Activated naive CD4-positive, alpha-beta T cell treated with anti-CD3 and anti-CD28 coated beads, Interleukin-2, amount 10 ng/mL, durations not matched to agents 7 days and 5 days (primary cell): Measurements from ENCODE around the gene CHPF.

ENCODE experiments used
- CTCF ChIA-PET: fragments of 350-600 bp; sonication (Branson Sonifier 250); formaldehyde crosslinking; loops from one replicate; lab custom pipeline; 2021; ENCODE audit warnings: antibody characterized with exemption; lab: Charles Lee
- DNase-seq: peaks from one replicate; pipeline ENCODE4 v3.0.0-alpha.2; 2020
- H3K27ac Mint-ChIP-seq: one replicate; pipeline ENCODE4 v1.8.0; 2021; ENCODE audit warnings: mild to moderate bottlenecking, moderate library complexity, mixed read lengths
- H3K27me3 Mint-ChIP-seq: one replicate; pipeline ENCODE4 v1.8.0; 2021; ENCODE audit warnings: mild to moderate bottlenecking, mixed read lengths
- H3K36me3 Mint-ChIP-seq: one replicate; pipeline ENCODE4 v1.8.0; 2021; ENCODE audit warnings: mixed read lengths
- H3K4me1 Mint-ChIP-seq: one replicate; pipeline ENCODE4 v1.8.0; 2021; ENCODE audit warnings: mixed read lengths
- H3K4me3 Mint-ChIP-seq: one replicate; pipeline ENCODE4 v1.8.0; 2021; ENCODE audit warnings: mild to moderate bottlenecking, moderate library complexity, mixed read lengths
- H3K9me3 Mint-ChIP-seq: one replicate; pipeline ENCODE4 v1.8.0; 2021; ENCODE audit warnings: mixed read lengths

Gene CHPF

DNA sequence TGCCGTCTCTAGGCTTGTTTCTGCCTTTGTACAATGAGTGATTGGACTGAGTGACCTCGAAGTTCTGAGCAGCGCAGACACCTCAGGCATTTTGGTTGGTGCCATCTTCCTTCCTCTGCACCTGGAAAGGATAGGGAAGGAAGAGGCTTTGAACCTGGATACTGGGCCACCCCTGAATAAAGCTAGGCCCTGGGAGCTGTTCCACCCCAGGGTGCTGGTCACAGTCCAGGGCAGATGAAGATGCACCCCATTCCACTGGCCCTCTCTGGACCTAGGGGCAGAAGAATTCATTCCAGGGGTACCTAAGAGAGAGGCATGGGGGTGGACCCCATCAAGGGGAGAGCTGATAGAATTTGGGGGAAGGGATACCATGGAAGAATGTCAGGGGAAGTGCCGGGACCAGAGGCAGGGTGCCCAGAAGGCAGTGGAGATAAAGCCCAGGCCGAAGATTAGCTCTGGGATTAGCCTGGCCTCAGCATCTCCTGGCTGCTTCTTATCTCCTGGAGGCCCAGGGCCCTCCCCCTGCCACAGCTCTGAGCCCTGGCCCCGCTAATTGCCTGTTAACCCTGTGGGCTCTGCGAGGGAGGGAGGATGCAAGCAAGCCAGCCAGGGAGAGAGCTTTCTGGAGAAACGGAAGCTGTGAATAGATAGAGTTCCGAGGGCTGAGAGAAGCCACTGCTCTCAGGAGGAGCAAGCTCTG lies 17.9 kb downstream of the CHPF start:
- H3K4me3 Mint-ChIP-seq, result no peak overlapping the region
- DNase-seq, result no peak
- CTCF ChIA-PET, result interaction anchor here (0.6 to 10.9 kb wide), 7 partner anchors 16 to 123 kb away, joined by 3 to 131 read pairs (median 9); partner anchors contain the start of gene GMPPA

DNA sequence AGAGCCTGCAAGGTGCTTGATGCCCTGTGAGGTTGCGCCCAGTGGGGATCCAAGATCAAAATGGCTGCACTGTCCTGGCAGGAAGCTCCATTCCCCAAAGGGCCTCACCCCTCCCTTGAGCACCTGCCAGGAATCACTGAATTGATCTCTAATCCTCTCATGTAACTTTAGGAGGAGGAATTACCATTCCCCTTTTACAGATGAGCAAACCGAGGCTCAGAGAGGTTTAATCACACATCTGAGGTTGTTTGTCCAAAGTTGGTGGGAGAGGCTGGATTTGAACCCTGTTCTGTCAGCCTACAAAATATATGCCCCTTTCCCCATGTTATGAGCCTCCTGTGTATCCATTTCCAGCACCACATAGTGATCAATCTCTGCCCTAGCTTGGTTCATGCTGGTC lies 18.8 kb downstream of the CHPF start:
- H3K27ac Mint-ChIP-seq, result no peak overlapping the region
- no peaks in the 10 kb centered on the region for H3K9me3 Mint-ChIP-seq
- no peaks in the 10 kb centered on the region for H3K36me3 Mint-ChIP-seq
- H3K4me3 Mint-ChIP-seq, result no peak overlapping the region
- CTCF ChIA-PET, result interaction anchor here (1.0 to 10.9 kb wide), 6 partner anchors 14 to 122 kb away, joined by 3 to 131 read pairs (median 6); partner anchors contain the start of gene GMPPA
- no peak for DNase-seq
- peaks cover 100% of the 10 kb centered on the region for H3K27me3 Mint-ChIP-seq
- H3K4me1 Mint-ChIP-seq, result peaks cover 2% of the 10 kb centered on the region

More for the DNA sequence above, 17.9 kb downstream of the CHPF start:
- peaks cover 100% of the 10 kb centered on the region for H3K27me3 Mint-ChIP-seq
- H3K27ac Mint-ChIP-seq, result no peak overlapping the region
- no peaks in the 10 kb centered on the region for H3K9me3 Mint-ChIP-seq
- H3K36me3 Mint-ChIP-seq, result no peaks in the 10 kb centered on the region
- H3K4me1 Mint-ChIP-seq, result peaks cover 2% of the 10 kb centered on the region

DNA sequence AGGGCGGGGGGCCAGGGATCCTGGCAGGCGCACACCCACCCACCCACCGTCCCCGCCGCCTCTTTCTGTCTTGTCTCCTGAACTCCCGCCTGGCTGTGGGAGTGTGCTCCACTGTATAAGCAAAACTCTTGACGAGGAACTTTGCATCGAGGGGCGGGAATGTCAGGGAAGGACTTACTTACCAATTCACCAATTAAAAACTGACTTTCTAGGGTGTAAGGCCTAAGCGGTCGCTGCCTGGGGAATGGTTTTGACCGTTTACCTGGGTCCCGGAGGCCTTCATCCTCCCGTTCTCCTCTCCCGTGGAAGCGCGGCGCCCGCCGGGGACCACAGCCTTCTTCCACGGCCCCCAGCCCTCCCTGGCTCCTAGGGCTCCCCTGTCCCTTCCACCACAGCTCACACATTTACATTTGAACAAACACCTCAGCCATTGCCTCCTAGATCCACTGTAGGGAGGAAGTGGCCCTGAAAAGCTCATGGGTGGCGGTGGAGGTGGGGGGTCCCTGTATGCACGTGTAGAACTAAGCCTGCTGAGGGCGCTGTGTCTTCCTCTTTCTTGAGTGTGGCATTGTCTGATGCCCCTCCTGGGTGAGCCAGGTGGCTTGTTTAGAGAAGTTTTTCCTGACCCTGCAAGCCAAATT lies 20.5 kb downstream of the CHPF start:
- no peak for DNase-seq
- H3K4me1 Mint-ChIP-seq, result peaks cover 2% of the 10 kb centered on the region
- peaks cover 96% of the 10 kb centered on the region for H3K27me3 Mint-ChIP-seq
- no peak overlapping the region for H3K4me3 Mint-ChIP-seq
- no peaks in the 10 kb centered on the region for H3K36me3 Mint-ChIP-seq
- H3K9me3 Mint-ChIP-seq, result no peaks in the 10 kb centered on the region
- CTCF ChIA-PET, result interaction anchor here (0.6 to 10.9 kb wide), 3 partner anchors 18 to 121 kb away, joined by 3 to 126 read pairs (median 3); no protein-coding TSS in a partner anchor
- no peak overlapping the region for H3K27ac Mint-ChIP-seq

DNA sequence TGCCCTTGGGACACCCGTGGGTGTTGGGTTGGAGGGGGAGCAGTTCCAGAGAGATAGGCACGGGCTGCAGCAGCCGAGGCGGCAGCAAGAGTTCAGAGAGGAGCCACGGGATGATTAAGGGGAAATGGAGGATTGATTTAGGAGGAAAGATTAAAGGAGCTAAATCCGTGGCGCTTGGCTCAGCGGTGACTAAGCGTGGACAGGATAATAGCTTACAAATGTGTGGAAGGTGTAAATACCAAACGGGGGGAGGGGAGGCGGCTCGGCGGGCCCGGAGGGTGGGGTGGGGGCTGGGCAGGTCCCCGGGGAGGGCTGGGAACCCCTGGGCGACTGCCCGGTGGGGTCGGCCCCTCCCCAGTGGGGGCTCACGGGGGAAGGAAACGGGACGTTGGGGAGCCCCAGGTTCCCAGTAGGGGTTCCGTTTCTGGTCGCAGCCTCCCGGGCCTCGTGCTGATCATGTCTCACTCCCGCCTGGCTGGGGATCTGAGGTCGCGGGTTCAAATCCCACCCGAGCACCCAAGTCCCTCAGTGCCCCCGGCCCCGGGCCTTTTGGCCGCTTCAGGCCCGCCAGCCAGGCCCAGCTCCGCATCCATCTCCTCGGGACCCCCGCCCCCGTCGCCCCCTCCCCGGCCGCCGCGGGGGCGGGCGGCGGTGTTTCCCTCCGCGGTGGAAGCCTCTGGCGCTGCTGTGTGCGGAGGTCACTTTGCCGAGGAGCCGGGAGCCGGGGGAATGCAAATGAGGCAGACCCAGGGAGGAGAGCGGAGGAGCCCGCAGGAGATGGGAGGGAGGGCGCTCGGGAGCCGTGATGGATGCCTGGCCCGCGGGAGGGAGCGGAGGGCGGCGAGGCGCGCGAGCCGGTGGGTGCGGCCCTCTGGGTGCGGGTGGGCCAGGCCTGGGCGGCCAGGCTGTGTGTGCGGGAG lies 21.2 kb downstream of the CHPF start:
- Mint-ChIP-seq H3K4me3 (no peak overlapping the region), H3K9me3 (no peaks in the 10 kb centered on the region), H3K27me3 (peaks cover 96% of the 10 kb centered on the region), H3K36me3 (no peaks in the 10 kb centered on the region), H3K27ac (no peak overlapping the region), H3K4me1 (peaks cover 2% of the 10 kb centered on the region)
- DNase-seq, result no peak
- CTCF ChIA-PET, result interaction anchor here (1.0 to 10.9 kb wide), 2 partner anchors 11 to 120 kb away, joined by 3 to 126 read pairs; no protein-coding TSS in a partner anchor

DNA sequence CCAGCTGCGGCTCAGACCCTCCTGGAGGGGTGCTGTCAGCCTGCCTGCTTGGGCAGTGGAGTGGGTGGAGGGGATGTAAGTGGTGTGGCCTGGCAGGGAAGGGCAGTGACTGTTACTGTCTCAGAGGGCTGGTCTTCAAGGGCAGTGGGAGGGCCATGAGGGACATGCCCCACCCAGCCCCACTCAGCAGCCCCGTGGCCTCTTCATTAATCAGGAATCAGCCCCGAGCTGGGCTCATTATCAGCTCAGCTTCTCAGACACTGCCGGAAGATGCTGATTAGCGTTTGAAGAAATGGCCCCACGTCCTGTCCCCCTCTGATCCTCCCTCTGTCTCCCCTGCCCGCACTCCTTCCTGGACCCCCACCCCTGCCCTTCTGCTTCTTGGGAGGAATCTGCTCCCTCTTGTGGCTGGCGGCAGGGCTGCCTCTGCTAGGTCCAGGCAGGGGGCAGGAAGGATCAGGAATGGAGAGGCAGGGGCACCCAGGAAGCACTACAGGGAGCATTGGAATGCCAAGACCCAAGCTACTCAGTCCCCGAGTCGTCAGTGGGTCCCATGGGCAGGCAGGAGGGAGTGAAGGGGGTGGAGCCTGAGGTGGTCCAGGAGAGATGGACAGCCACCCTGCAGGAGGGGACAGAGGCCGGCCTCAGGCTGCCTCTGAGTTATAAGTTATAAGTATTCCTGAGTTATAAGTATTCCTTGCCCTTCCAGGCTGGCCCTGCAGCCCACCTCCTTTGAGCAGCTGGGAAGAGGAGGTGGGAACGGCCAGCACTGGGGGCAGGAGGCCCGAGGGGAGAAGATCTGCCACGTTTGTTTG lies 22.3 kb downstream of the CHPF start:
- DNase-seq, result no peak
- H3K27me3 Mint-ChIP-seq, result peaks cover 96% of the 10 kb centered on the region
- H3K9me3 Mint-ChIP-seq, result no peaks in the 10 kb centered on the region
- peaks cover 2% of the 10 kb centered on the region for H3K4me1 Mint-ChIP-seq
- CTCF ChIA-PET, result interaction anchor here (1.0 to 3.1 kb wide), 7 partner anchors 9 to 118 kb away, joined by 3 to 25 read pairs (median 7); no protein-coding TSS in a partner anchor
- no peaks in the 10 kb centered on the region for H3K36me3 Mint-ChIP-seq
- no peak overlapping the region for H3K27ac Mint-ChIP-seq
- H3K4me3 Mint-ChIP-seq, result no peak overlapping the region

DNA sequence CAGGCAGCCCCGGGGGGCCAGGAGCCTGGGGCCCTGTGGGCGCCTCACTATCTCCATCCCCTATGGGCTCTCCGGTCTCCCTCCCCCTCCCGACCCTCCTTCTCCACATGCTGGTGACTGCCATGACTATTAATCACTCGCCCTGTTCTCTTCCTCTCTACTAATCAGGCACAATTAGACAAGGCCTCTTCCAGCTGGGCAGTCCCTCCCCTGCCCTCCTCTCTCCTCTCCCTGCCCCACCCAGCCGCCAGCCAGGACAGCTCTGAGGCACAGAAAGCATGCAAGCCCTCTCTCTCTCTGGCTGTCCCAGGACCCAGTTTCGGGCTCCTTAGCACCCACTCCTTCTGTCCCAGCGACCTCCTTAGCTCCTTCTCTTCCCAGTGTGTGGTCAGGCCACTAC lies 23.5 kb downstream of the CHPF start:
- Mint-ChIP-seq H3K4me1 (peaks cover 2% of the 10 kb centered on the region), H3K4me3 (no peak overlapping the region)

DNA sequence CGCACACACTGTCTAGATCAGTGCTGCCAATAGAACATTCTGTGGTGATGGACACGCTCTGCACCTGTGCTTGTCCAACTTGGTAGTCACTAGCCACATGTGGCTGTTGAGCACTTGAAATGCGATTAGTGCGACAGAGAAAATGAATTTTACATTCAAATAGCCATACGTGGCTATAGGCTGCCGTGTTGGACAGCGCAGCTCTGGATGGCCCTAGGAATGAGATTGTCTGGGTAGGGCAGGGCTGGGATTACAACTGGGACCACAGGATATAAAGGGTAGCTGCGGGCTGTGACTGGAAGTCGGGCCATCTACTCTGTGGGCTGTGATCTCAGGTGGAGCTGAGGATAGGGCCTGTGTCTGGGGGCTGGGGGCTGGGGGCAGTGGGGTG lies 24.1 kb downstream of the CHPF start:
- H3K4me1 Mint-ChIP-seq, result peaks cover 2% of the 10 kb centered on the region
- H3K9me3 Mint-ChIP-seq, result no peaks in the 10 kb centered on the region
- DNase-seq, result no peak
- no peak overlapping the region for H3K4me3 Mint-ChIP-seq
- peaks cover 96% of the 10 kb centered on the region for H3K27me3 Mint-ChIP-seq
- H3K27ac Mint-ChIP-seq, result no peak overlapping the region
- CTCF ChIA-PET, result interaction anchor here (0.9 to 3.1 kb wide), 6 partner anchors 10 to 44 kb away, joined by 3 to 25 read pairs (median 7); a partner anchor contains a TSS
- H3K36me3 Mint-ChIP-seq, result no peaks in the 10 kb centered on the region

More for the DNA sequence above, 23.5 kb downstream of the CHPF start:
- Mint-ChIP-seq H3K36me3 (no peaks in the 10 kb centered on the region), H3K27me3 (peaks cover 96% of the 10 kb centered on the region), H3K27ac (no peak overlapping the region), H3K9me3 (no peaks in the 10 kb centered on the region)
- CTCF ChIA-PET, result interaction anchor here (1.1 to 3.1 kb wide), 6 partner anchors 10 to 117 kb away, joined by 5 to 25 read pairs (median 8); no protein-coding TSS in a partner anchor
- no peak for DNase-seq

DNA sequence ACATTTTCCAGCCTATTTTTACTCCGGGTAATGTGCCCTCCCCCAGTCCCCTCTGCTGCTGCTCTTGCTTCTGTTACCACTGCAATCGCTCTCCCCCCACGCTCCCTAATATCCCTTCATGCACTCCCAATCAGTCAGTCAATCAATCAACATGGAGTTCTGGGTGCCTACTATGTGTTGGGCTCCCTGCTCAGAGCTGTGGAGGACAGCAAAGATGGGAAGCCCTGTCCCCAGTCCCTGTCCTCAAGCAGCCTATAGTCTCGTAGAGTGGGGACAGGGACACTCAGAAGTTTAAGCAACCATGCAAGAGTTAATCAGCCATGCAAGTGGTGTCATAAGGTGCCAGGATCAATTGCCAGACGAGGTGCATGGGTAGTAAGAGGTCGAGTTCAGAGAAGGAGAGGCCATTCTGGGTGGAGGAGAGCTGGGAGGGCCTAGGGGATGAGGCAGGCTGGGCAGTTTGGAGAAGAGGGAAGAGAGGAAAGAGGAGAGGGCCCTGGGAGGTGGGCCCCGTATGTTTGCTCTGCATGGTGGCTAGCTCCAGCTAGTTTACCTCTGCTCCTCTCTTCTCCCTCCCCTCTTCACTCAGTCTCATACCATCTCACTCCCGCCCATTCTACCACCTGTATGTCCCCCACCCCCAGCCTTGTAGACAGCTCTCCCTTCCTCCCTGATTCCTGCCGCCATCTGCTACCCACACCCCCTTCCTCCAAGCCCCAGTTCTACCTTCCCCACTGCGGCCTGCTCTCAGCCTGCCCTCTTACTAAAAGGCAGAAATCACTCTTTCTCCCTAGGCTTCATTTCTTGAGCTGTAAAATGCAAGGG lies 25.4 kb downstream of the CHPF start:
- H3K27me3 Mint-ChIP-seq, result peaks cover 96% of the 10 kb centered on the region
- H3K9me3 Mint-ChIP-seq, result no peaks in the 10 kb centered on the region
- no peaks in the 10 kb centered on the region for H3K36me3 Mint-ChIP-seq
- H3K4me1 Mint-ChIP-seq, result peaks cover 6% of the 10 kb centered on the region
- H3K27ac Mint-ChIP-seq, result no peak overlapping the region
- CTCF ChIA-PET, result interaction anchor here (1.2 to 3.1 kb wide), 4 partner anchors 9 to 25 kb away, joined by 3 to 25 read pairs (median 6); a partner anchor contains a TSS
- no peak for DNase-seq
- no peak overlapping the region for H3K4me3 Mint-ChIP-seq

DNA sequence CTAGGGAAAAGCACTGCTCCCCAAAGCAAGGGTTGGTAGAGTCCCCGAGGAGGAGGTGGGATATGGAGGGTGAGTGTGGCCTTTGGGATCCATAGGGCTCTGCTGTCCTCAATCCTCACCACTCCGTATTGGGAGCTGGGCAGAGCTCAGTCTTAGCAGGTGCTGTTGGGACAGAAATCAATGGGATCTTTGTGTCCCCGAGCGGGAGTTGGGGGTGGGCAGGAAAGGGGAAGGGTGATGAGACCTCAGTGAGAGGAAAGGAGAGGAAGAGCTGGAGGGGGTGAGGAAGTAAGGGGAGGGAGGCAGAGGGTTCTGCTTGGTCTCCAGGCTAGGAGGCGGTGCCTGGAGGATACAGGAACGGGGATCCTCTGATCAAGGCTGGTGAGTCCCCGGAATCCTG lies 26.7 kb downstream of the CHPF start:
- Mint-ChIP-seq H3K27me3 (peaks cover 96% of the 10 kb centered on the region), H3K4me3 (no peak overlapping the region), H3K27ac (no peak overlapping the region), H3K9me3 (no peaks in the 10 kb centered on the region), H3K36me3 (no peaks in the 10 kb centered on the region), H3K4me1 (peaks cover 4% of the 10 kb centered on the region)
- CTCF ChIA-PET, result interaction anchor here (0.6 to 1.2 kb wide), 3 partner anchors 17 to 370 kb away, joined by 3 read pairs; no protein-coding TSS in a partner anchor
- no peak for DNase-seq

DNA sequence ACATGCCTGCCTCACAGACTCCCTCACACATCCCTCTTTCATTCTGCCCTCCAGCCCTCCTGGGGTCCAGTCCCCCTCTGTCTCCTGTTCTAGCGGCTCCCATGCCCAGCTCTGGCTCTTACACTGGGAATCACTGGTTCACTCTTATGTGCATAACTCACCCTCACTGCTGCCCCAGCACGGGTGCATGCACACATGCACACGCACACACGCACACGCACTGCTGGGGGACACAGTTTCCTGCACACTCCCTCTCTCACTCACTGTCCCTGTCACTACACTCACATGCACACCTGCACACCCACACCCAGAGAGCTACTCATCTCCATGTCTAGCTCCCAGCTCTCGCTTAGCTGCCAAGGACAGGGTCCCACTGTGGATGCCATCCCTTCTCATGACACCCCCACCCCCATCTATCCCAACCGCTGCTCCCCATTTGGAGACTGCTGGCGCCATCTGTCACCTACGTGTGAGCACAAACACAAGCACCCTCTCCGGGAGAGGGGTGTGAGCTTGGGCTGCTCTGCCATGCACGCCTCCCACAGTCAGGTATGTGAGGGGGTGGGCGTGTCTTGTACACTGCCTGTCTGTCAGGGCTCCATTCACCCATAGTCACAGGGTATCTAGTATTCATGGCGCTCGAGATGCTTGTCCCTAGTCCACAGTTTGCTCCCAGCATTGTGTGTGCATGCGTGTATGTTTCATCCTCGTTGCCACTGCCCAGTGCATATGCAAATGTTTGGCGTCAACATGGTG lies 27.6 kb downstream of the CHPF start:
- DNase-seq, result no peak
- Mint-ChIP-seq H3K27me3 (peaks cover 96% of the 10 kb centered on the region), H3K4me1 (peaks cover 4% of the 10 kb centered on the region), H3K4me3 (no peak overlapping the region), H3K36me3 (no peaks in the 10 kb centered on the region), H3K9me3 (no peaks in the 10 kb centered on the region), H3K27ac (no peak overlapping the region)
- CTCF ChIA-PET, result interaction anchor here (1.0 kb wide), 2 partner anchors 14 to 16 kb away, joined by 3 to 4 read pairs; no protein-coding TSS in a partner anchor

DNA sequence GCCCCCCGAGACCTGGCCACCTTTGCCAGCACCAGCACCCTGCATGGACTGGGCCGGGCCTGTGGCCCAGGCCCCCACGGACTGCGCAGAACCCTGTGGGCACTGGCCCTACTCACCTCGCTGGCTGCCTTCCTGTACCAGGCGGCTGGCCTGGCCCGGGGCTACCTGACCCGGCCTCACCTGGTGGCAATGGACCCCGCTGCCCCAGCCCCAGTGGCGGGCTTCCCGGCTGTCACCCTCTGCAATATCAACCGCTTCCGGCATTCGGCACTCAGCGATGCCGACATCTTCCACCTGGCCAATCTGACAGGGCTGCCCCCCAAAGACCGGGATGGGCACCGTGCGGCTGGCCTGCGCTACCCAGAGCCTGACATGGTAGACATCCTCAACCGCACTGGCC lies 28.8 kb downstream of the CHPF start:
- H3K27ac Mint-ChIP-seq, result no peak overlapping the region
- CTCF ChIA-PET, result no interaction called here
- H3K4me3 Mint-ChIP-seq, result no peak overlapping the region
- no peaks in the 10 kb centered on the region for H3K36me3 Mint-ChIP-seq
- no peak for DNase-seq
- H3K4me1 Mint-ChIP-seq, result peaks cover 10% of the 10 kb centered on the region
- no peaks in the 10 kb centered on the region for H3K9me3 Mint-ChIP-seq
- H3K27me3 Mint-ChIP-seq, result peaks cover 96% of the 10 kb centered on the region
